Erythroblast (primary cell): Measurements from ENCODE around the gene IQSEC1.

Experiments used
- GATA1 ChIP-seq: IDR thresholded peaks from 2 replicates; pipeline ENCODE4 v1.6.1; 2011; ENCODE audit warnings: low read depth, mild to moderate bottlenecking, control low read depth, low read length, moderate library complexity
- POLR2A ChIP-seq: IDR thresholded peaks from 2 replicates; pipeline ENCODE4 v1.6.1; 2011; ENCODE audit warnings: mild to moderate bottlenecking, low read length

- TF ChIP-seq POLR2A (no peak), GATA1 (no peak)
Observed at GRCh38 chr3:12981306-12982275, 91.6 kb downstream of the IQSEC1 start.
